ENCODE results near the gene ARHGEF38. TPM values are rescaled to one million over a fixed set of nuclear protein-coding genes. Genes with fewer than 3 reads are reported as not detected.

The ARHGEF38 gene
- total RNA-seq, 1 donor from 2014 or later, result 1.6 TPM

GRCh38 chr4:105626846-105627245 is 74.4 kb downstream of the ARHGEF38 start:
- no peak overlapping the region for H3K4me3 Mint-ChIP-seq (ENCODE audit: low read depth)
- TF ChIP-seq CTCF (IDR thresholded peaks at IDR 0.05; ENCODE audit: unreplicated experiment), result no peak
- H3K27ac Mint-ChIP-seq, result no peak overlapping the region
- H3K4me1 Mint-ChIP-seq (ENCODE audit: low read depth), result peaks cover 3% of the 10 kb centered on the region
- no peaks in the 10 kb centered on the region for H3K9me3 Mint-ChIP-seq (ENCODE audit: low read depth)
- H3K36me3 Mint-ChIP-seq (ENCODE audit: insufficient read depth), result no peaks in the 10 kb centered on the region
- DNase-seq (ENCODE audit: low spot score, unreplicated experiment), result no peak
- no peaks in the 10 kb centered on the region for H3K27me3 Mint-ChIP-seq

- Mint-ChIP-seq H3K36me3 (ENCODE audit: insufficient read depth) (no peaks in the 10 kb centered on the region), H3K27me3 (no peaks in the 10 kb centered on the region), H3K27ac (no peak overlapping the region), H3K4me3 (ENCODE audit: low read depth) (no peak overlapping the region), H3K4me1 (ENCODE audit: low read depth) (peaks cover 3% of the 10 kb centered on the region), H3K9me3 (ENCODE audit: low read depth) (no peaks in the 10 kb centered on the region)
- no peak for DNase-seq (ENCODE audit: low spot score, unreplicated experiment)
- no peak for TF ChIP-seq CTCF (IDR thresholded peaks at IDR 0.05; ENCODE audit: unreplicated experiment)
Observed at GRCh38 chr4:105627620-105628019, 75.2 kb downstream of the ARHGEF38 start.

- H3K36me3 Mint-ChIP-seq (ENCODE audit: insufficient read depth), result no peaks in the 10 kb centered on the region
Observed at GRCh38 chr4:105630670-105631655, 78.5 kb downstream of the ARHGEF38 start.

GRCh38 chr4:105631818-105632400 is 79.5 kb downstream of the ARHGEF38 start:
- no peak for TF ChIP-seq CTCF (IDR thresholded peaks at IDR 0.05; ENCODE audit: unreplicated experiment)
- Mint-ChIP-seq H3K4me1 (ENCODE audit: low read depth) (peaks cover 3% of the 10 kb centered on the region), H3K4me3 (ENCODE audit: low read depth) (no peak overlapping the region), H3K9me3 (ENCODE audit: low read depth) (no peaks in the 10 kb centered on the region), H3K27ac (no peak overlapping the region), H3K36me3 (ENCODE audit: insufficient read depth) (no peaks in the 10 kb centered on the region), H3K27me3 (no peaks in the 10 kb centered on the region)
- DNase-seq (ENCODE audit: low spot score, unreplicated experiment), result no peak

More at GRCh38 chr4:105630670-105631655, 78.5 kb downstream of the ARHGEF38 start:
- Mint-ChIP-seq H3K4me1 (ENCODE audit: low read depth) (peaks cover 3% of the 10 kb centered on the region), H3K27ac (no peak overlapping the region), H3K4me3 (ENCODE audit: low read depth) (no peak overlapping the region), H3K9me3 (ENCODE audit: low read depth) (no peaks in the 10 kb centered on the region), H3K27me3 (no peaks in the 10 kb centered on the region)
- TF ChIP-seq CTCF (IDR thresholded peaks at IDR 0.05; ENCODE audit: unreplicated experiment), result no peak
- DNase-seq (ENCODE audit: low spot score, unreplicated experiment), result no peak

- H3K4me1 Mint-ChIP-seq (ENCODE audit: low read depth), result peaks cover 3% of the 10 kb centered on the region
- H3K27me3 Mint-ChIP-seq, result no peaks in the 10 kb centered on the region
- TF ChIP-seq CTCF (IDR thresholded peaks at IDR 0.05; ENCODE audit: unreplicated experiment), result no peak
- no peaks in the 10 kb centered on the region for H3K9me3 Mint-ChIP-seq (ENCODE audit: low read depth)
- no peak overlapping the region for H3K4me3 Mint-ChIP-seq (ENCODE audit: low read depth)
- no peaks in the 10 kb centered on the region for H3K36me3 Mint-ChIP-seq (ENCODE audit: insufficient read depth)
- no peak overlapping the region for H3K27ac Mint-ChIP-seq
- no peak for DNase-seq (ENCODE audit: low spot score, unreplicated experiment)
Observed at GRCh38 chr4:105632599-105632998, 80.2 kb downstream of the ARHGEF38 start.

All from progenitor cell of endocrine pancreas (in vitro differentiated cells).